HG03097 (cell line): ENCODE measurements around the gene MGME1.

Experiments used
- ATAC-seq: cut with Tn5 transposase; IDR thresholded peaks from one replicate; pipeline ENCODE4 v1.9.1; 2021; ENCODE audit not compliant: unreplicated experiment, low FRiP score

The MGME1 gene

GRCh38 chr20:17940224-17940971, 28.4 kb upstream of the MGME1 start:
- no peak for ATAC-seq

DNA sequence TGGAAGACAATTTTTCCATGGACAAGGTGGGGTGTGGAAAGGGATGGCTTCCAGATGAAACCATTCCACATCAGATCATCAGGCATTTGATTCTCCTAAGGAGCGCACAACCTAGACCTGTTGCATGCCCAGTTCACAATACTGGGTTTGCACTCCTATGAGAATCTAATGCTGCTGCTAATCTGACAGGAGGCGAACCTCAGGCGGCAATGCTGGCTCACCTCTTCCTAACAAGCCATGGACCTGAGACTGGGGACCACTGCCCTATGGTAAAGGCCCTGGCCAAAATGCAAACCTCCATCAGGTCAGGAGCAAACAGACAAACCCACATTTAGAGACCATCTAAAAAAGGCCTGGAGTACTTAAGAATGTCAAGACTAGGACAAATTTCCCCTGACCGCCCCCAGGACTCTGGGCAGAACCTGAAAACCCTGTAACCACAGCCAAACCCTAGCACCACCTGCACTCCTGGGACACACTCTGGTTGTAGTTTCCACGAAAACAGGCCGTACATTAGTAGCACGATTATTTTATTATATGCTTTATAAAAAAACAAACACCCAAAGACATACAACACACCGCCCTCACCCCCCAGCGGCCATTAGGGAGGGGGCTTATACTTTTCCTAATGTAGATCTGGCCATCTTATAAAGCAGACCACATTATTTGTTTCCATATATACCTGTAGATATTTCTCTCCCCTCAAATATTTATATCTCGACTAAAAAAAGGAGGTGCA, 27.6 kb upstream of the MGME1 start:
- ATAC-seq: no peak

GRCh38 chr20:17941826-17942196, 27.0 kb upstream of the MGME1 start:
- ATAC-seq: no peak

DNA sequence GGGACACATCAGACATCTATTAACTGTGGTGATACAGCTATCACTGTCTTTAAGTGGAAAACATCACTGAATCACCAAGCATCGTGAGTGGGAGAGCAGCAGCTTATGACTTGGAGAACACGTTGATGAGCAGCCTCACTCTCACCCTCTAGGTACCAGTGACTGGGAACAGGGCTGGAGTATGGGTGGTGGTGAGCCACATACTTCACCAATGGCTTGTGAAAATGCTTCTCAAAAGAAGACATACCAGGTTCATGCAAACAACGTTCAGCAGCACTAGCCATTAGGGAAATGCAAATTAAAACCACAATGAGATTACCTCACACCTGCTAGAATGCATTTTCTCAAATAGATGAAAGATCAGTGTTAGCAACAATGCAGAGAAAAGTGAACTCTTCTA, 25.5 kb upstream of the MGME1 start:
- ATAC-seq: peak; percentile 54

GRCh38 chr20:17944854-17945474, 23.9 kb upstream of the MGME1 start:
- ATAC-seq: no peak

DNA sequence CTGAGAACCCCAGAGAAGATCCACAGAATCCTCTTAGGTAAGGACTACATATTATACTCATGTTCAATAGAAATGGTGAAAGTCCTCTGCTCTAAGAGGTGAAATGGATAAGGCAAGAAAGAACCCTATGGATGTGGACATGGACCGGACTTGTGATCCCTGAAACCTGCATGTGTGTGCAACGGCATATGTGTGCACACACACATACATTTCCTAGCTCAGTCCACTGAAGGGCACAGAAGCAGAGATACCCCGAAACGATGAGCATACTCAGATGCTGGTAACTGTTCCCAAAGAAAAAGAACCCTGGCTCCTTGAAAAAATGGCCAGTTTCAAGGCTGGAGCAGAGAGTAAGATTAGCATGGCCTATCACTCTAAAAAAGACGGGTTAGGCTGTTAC, 22.8 kb upstream of the MGME1 start:
- ATAC-seq: no peak

- ATAC-seq: no peak
These were observed 22.0 kb upstream of the MGME1 start for GRCh38 chr20:17946572-17947473.

DNA sequence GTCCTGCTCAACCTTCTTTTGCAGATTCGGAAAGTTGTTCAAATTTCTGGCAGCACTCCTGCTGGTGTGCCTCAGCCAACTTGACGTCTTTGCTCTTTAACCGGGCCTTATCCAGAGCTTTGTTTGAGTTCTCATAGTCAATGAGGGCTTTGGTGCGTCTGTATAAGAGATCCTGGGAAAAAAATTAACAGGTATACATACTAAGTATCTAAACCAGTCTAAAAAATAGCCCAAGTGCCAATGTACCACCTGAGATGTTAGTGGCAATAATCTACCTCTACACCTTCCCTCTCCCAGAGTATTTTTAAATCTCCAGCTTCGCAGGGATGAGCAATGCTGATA, 21.4 kb upstream of the MGME1 start:
- ATAC-seq: no peak

GRCh38 chr20:17948442-17948841, 20.4 kb upstream of the MGME1 start:
- no peak for ATAC-seq

DNA sequence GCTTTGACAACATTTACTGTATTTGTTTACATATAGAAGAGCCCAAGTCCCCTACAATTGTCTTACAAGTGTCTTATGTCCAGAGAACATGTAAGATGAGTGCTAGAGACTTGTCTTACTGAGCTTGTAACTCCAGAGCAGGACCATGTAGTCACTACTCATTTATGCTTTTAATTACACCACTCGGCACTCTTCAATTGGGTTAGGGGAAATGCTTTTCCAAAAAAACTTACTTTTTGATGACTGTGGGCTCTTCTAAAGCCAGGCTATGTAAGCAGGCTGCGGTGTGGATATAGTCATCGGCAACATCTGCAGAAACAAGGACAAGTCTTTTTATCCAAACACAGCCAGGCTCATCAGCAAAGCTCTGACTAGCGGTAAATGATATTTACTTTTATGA, 18.9 kb upstream of the MGME1 start:
- no peak for ATAC-seq

DNA sequence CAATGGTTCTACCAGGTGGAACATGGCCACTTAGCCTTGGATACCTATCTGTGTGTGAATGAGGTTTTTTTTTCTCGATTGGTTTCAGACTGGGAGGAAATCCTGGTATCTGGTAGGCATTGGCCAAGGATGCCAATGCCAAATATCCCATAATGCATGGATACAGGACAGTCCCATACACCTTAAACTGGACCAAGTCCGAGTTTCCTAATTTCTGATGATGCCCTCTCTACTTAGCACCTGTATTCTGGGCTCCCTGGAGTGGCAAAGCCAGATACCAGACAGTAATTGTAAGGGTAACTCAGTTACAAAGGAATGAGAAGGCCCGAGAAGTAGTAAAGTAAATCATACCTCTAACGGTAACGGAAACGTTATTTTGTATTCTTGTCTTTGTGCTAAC, 18.1 kb upstream of the MGME1 start:
- no peak for ATAC-seq

DNA sequence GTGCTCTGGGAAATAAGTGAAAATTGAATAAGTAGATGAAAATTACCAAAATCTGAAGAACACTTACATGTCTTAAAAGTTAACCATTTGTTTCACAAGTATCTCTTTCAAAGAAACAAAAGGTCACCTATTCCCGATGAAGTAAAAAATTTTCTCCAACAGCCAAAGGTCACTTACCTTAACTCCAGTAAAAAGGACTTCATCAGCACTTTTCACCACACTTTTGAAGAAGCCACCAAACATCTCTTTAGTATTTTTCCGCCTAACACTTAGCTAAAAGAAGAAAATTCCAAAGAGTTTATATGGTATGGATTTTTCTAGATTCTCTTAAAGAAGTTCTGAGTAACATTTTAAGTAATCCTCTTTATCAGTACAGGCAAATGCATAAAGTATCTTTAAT, 17.5 kb upstream of the MGME1 start:
- no peak for ATAC-seq

DNA sequence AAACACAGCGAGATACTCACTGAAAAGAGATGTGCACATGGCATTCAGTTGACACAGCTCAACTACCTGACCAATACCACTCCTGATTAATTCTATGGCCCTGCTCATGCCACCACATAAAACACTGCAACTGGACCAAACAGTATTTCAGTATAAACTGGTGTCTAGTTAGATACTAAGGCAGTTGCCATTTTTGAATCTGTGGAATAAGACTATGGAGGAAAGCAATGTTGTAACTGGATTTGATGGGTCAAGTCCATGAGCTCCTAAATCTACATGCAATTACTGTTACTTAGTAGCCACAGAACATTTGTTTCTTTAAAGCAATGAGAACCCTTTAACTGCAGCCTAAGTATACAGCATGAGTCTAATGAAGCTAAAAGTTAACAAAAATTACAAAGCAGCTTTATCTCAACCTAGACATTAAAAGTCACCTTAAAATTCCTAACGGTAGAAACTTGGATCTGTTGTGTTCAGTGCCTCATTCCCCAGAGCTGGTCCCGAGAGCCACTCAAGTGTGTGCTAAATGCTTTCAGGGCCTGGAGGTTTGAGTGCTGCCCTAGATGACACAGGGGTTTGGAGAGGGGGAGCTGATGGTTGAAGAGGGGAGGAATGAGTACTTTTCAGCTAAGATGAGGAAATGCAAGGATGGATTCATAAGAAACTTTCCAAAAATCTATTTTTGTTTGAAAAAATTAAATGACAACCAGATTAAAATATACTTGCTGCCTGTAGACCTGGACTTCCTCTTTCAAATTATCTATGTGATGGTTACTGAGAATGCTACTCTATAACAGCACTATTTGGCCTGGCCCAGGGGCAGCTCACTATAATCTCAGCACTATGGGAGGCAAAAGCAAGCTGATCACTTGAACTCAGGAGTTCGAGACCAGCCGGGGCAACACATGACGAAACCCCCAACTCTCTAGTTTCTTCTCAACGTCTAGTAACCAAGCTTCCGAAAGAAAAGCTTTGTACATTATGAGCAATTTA, 15.8 kb upstream of the MGME1 start:
- no peak for ATAC-seq

- ATAC-seq: no peak
These were observed 14.9 kb upstream of the MGME1 start for GRCh38 chr20:17953935-17954334.

- ATAC-seq: no peak
These were observed 13.5 kb upstream of the MGME1 start for GRCh38 chr20:17955302-17955701.

- ATAC-seq: no peak
These were observed 12.6 kb upstream of the MGME1 start for GRCh38 chr20:17956099-17956685.

GRCh38 chr20:17957505-17958363, 11.1 kb upstream of the MGME1 start:
- no peak for ATAC-seq
